OCI-LY3 (cell line): ENCODE results near the gene LSM14B.

Source experiments
- EZH2phosphoT487 ChIP-seq: fragments of 200-600 bp; shearing (Covaris generic); IDR thresholded peaks from 2 replicates; pipeline ENCODE4 v1.6.1; 2018; ENCODE audit warnings: antibody characterized with exemption, mixed run types, low read depth
- TF ChIP-seq, protein P1 (sequence below): fragments of 200-600, 300-600 bp; sonication (generic); IDR thresholded peaks from 2 replicates; pipeline ENCODE4 v1.5.1; 2014; ENCODE audit warnings: antibody characterized with exemption, low read length, low read depth

- TF ChIP-seq, protein P1, sequence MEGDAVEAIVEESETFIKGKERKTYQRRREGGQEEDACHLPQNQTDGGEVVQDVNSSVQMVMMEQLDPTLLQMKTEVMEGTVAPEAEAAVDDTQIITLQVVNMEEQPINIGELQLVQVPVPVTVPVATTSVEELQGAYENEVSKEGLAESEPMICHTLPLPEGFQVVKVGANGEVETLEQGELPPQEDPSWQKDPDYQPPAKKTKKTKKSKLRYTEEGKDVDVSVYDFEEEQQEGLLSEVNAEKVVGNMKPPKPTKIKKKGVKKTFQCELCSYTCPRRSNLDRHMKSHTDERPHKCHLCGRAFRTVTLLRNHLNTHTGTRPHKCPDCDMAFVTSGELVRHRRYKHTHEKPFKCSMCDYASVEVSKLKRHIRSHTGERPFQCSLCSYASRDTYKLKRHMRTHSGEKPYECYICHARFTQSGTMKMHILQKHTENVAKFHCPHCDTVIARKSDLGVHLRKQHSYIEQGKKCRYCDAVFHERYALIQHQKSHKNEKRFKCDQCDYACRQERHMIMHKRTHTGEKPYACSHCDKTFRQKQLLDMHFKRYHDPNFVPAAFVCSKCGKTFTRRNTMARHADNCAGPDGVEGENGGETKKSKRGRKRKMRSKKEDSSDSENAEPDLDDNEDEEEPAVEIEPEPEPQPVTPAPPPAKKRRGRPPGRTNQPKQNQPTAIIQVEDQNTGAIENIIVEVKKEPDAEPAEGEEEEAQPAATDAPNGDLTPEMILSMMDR: no peak
- no peak for TF ChIP-seq EZH2phosphoT487
Measured at GRCh38 chr20:62174870-62175624, 52.8 kb downstream of the LSM14B start.
